ENCODE measurements around the gene IL21R.
"Not testable (repeated sequence)": the region's sequence is repeated elsewhere in the genome, so short reads cannot be mapped to it uniquely, and the experiment has no call there.

The IL21R gene

DNA sequence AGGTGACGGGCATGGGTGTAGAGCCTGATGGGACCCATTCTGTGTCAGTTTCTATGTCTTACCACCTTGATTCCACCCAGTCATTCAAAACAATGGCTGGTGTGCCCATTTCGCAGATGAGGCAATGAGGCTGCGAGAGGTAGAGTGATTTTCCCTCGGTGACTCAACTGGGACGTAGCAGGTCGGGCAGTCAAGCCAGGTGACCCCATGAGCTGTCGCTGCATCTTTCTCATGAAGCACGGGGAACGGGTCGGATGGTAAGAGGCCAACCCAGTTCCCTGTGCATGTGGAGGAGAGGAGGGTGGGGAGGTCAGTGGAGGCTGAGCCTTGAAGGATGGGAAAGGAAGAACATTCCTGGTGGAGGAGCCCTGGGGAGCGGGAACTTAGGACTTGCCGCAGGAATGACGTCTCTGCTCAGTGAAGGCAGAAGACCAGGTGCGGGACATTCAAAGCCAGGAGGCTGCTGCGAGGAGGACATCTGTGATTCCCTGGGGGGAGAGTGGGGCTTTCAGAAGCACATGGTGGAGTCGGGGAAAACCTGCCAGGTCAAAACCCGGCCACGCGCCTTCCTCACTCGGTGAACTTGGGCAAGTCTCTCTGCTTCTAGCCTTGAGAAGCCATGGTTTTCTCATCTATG, 1.1 kb downstream of the IL21R start:
- peak; percentile 44 to 49 for DNase-seq

DNA sequence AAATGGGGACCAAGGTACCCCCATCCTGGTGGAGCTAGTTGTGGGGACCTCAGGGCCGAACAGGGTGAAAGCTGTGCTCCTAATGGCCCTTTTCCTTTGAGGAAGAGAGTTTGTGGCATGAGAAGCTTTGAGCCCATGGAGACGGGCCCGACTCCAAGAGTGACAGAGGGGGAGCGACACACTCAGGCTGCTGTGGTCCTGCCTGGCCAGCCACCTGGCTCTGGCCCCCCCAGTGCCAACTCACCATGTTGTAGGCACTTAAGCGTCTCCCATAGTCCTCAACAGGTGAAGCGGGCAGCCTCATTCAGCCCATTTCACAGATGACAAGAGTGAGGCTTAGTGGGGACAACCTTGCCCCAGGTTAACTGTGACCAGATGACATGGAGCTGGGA, 1.6 kb downstream of the IL21R start:
- peak in 1 of 2 experiments; percentile 19 for DNase-seq

DNA sequence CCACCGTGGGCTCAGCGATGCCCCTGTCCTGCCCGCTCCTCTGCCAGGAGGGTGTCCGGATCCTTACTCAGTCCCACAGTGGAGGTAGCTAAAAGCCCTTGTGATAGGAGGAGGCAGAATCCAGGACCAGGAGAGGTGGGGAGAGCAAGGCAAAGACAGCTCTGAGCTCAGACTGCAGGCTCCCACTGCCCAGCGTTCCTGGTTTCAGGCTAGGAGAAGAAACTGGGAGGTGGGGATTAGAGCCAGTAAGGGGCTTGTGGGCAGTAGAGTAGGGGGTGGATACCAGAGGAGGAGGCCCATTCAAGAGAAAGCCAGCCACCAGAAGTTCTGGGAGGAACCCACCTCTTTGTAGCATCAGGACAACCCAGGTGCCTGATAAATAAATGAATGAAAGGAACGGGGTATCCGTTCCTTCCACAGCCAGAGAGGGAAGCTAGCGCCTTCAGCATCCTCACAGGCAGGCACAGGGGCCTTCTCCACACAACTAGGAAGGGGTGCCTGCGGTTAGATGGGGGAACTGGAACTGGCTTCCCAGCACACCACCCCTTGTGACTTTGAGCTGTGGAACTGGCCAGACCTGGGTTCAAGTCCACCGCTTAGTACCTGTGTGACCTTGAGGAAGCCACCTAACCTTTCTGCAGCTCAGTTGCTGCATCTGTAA, 2.3 kb downstream of the IL21R start:
- peak in 1 of 2 experiments; percentile 28 for DNase-seq

GRCh38 chr16:27405546-27406451, 3.8 kb downstream of the IL21R start:
- peak; percentile 70 to 77 for DNase-seq

DNA sequence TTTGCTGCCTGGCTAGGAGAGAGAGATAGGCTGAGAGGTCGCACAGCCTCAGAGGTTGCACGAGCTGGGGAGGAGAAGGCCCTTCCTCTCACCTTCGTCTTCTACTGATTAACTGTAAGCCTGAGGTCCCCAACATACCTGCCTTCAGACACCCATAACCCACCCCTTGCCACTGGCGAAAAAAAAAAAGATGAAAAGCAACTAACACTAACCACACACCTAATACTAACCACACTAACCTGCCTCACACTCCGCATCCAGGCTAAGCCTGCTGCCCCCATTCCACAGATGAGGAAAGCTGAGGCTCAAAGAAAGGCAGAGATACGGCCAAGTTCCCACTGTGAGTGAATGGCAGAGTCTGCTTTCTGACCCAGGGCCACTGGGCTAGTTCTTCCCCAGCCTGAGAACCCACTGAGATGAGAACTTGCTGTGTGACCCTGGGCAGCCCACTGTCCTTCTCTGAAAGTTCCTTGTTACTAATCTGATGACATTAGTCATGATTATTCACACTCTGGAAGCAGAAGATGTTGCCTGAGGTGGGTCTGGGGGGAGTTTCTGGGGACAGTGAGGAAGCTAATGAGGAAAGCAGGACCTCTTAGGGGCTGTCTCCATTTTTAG, 4.6 kb downstream of the IL21R start:
- DNase-seq, result no peak

DNA sequence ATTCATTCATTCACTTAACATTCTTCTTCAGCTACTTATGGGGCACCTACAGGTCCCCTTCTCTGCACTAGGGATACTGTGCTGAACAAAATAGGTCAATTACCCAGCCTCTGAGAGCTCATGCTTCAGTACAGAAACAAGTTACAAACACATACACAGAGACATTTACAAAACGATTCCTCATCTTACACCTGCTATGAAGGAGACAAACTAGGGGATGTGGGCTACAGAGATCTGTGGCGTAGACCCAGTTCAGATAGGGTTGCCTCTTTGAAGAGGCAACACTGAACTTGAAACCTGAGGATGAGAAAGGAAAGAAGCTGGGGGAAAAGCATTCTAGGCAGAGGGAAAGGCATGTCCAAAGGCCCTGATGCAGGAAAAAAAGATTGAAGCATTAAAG, 5.2 kb downstream of the IL21R start:
- no peak for DNase-seq

DNA sequence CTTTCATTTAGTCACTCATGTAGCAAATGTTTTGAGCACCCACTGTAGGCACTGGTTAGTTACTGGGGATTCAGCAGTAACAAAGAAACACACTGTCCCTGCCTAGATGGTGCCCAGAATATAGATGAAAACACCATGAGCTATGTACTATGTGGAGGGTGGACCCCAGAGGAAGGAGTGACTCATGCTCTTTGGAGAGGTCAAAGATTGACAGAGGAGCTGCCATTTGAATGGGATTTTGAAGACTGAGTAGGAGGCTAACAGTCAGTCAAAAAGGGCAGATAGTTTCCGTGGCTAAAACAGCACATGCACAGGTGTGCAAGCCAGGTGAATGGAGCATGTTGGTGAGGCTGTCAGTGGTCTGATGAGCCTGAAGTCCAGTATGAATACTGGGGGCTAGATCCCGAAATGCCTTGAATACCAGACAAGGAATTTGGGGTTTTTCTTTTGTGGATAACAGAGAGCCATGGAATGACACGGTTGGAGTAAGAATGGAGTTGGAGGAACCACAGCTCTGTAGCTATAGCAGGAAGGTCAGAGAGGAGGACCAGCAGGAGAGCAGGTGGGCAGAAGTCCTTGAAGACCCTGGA, 6.1 kb downstream of the IL21R start:
- DNase-seq, result peak; percentile 14 to 74

DNA sequence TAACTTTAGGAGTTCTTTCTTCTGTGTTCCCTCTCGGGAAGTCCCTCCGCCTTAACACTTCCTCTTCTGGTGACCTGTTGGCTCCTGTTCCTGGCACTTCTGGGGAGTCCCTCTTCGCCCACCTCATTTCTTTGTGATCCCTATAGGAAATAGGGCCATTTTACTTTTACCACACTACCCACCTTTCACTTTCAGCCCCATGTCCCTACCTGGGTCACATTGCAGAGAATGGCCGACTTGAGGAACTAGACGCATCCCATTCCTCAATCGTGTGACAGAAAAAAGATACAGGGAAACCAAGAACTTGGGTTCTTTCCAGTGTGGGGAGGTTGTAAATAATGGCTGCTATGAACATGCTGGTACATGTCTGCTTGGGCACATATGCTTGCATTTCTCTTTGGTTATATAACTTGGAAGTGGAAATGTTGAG, 6.6 kb downstream of the IL21R start:
- no peak for DNase-seq

- not testable (repeated sequence) for DNase-seq
Observed at GRCh38 chr16:27409958-27410357, 8.0 kb downstream of the IL21R start.

DNA sequence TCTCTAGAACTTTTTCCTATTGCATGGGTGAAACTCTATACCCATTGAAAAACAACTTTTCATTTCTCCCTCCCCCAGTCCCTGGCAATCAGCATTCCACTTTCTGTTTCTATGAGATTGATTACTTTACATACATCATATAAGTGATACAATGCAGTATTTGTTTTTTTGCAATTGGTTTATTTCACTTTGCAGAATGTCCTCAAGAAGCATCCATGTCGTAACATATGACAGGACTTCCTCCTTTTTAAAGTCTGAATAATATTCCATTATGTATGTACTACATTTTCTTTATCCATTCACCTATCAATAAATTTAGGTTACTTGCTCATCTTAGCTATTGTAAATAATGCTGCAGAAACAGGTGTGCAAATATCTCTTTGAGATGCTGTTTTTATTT, 8.8 kb downstream of the IL21R start:
- no peak for DNase-seq

- DNase-seq, result no peak
Observed at GRCh38 chr16:27413956-27414355, 12.0 kb downstream of the IL21R start.

- DNase-seq, result no peak
Observed at GRCh38 chr16:27414788-27415431, 12.9 kb downstream of the IL21R start.

- no peak for DNase-seq
Observed at GRCh38 chr16:27417047-27417671, 15.2 kb downstream of the IL21R start.

GRCh38 chr16:27421961-27422740, 20.2 kb downstream of the IL21R start:
- DNase-seq, result no peak

- peak in 1 of 2 experiments; percentile 1 for DNase-seq
Observed at GRCh38 chr16:27424772-27425498, 23.0 kb downstream of the IL21R start.

- DNase-seq, result no peak
Observed at GRCh38 chr16:27425961-27426360, 24.0 kb downstream of the IL21R start.

DNA sequence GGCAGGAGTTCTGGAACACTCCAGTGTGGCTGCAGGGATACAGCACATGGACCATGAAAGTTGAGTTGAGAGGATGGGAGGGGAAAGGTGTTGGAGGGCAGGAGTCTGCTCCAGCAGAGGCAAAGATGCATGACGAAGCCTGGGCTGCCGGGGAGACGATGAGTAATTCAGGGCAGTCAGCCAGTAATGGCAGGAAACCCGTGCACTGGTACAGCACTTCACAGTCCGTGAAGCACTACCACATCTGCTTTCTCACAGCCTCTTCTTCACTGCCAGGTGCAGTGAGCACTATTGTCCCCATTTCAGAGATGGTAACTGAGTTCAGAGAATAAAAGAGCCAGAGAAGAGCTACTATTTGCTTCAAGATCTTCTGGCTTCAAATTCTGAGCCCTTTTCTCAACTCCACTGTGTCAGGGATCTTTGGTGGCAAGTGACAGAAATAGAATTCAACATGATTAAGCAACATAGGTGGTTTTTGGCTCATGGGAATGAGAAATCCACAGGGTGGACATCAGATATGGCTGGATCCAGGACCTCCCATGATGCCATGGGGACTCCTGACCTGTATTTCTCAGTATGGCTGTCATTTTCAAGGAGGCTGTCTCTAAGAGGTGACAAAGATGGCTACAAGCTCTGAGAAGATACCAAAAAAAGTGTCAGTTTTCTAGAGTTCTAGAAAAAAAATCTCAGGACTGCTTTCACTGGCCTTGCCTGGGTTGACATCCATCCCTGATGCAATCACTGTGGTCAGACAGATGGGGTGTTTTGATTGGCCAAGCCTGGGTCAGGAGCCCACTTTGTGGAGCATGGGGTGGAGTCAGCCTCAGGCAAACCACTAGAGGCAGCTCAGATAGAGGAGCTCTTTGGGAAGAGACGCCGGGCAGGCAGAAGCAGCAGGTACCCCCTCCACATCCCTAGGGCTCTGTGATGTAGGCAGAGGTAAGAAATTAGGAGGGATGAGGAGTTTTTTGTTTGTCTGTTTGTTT, 24.7 kb downstream of the IL21R start:
- peak; percentile 62 to 85 for DNase-seq

DNA sequence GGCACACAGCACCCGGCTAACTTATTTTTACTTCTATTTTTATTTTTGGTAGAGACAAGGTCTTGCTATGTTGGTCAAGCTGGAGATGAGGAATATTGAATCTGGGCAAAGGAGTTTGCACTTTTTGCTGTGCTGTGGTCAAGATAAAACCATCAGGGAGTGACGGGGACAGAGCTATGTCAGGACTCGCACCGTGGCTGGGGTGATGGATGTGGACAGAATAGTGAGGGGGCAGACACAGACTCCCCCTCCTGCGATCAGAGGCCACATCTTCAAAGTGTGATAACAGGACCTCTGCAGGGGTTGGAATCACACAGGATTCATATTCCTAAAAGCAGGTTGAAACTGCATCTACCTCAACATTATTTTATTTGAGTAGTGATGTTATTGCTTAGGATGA, 25.6 kb downstream of the IL21R start:
- peak in 1 of 2 experiments; percentile 0 for DNase-seq

All from stimulated activated CD4-positive, alpha-beta T cell treated with anti-CD3 and anti-CD28 coated beads, Interleukin-4, amount 100 ng/mL, for 4 hours (primary cell).